H1 (cell line): Measurements from ENCODE around the gene PNLDC1.

Source experiments
- BCL11A ChIP-seq, 2 experiments: IDR thresholded peaks; one replicate each; pipeline ENCODE4 v1.6.1; 2011; ENCODE audit warnings: low read depth in 2 of 2, low read length in 2 of 2, mild to moderate bottlenecking in 2 of 2
- CEBPB ChIP-seq: IDR thresholded peaks from 2 replicates; pipeline ENCODE4 v1.6.1; 2012; ENCODE audit warnings: low read depth, low read length
- CREB1 ChIP-seq: IDR thresholded peaks from 2 replicates; pipeline ENCODE4 v1.6.1; 2012; ENCODE audit warnings: inconsistent platforms
- CTCF ChIP-seq, 3 experiments: IDR thresholded peaks; 1 replicate in 2 of 3; 2 replicates in 1 of 3; pipeline versions ENCODE4 v1.5.1 to v1.6.1; 2011; ENCODE audit warnings: low read length in 3 of 3, mild to moderate bottlenecking in 3 of 3, inconsistent platforms in 2 of 3, low read depth in 1 of 3, moderate library complexity in 1 of 3; ENCODE audit not compliant: insufficient read depth in 1 of 3; ENCODE audit errors: control extremely low read depth in 1 of 3
- JUND ChIP-seq: IDR thresholded peaks from 2 replicates; pipeline ENCODE4 v1.6.1; 2011; ENCODE audit warnings: mild to moderate bottlenecking, improper control_type of control experiment, low read length
- POLR2A ChIP-seq, 2 experiments: IDR thresholded peaks; 1 replicate in 1 of 2; 2 replicates in 1 of 2; pipeline ENCODE4 v1.6.1; 2011; ENCODE audit warnings: low read depth in 2 of 2, low read length in 2 of 2, mild to moderate bottlenecking in 2 of 2; ENCODE audit errors: control extremely low read depth in 1 of 2
- POLR2AphosphoS5 ChIP-seq: IDR thresholded peaks from 2 replicates; pipeline ENCODE4 v1.6.1; 2011; ENCODE audit warnings: low read depth, low read length
- SAP30 ChIP-seq: fragments of 300-600 bp; sonication (generic); IDR thresholded peaks from 2 replicates; pipeline ENCODE4 v1.7.1; 2012; ENCODE audit warnings: low read length, moderate library complexity, mild to moderate bottlenecking, inconsistent platforms; ENCODE audit not compliant: insufficient read depth, insufficient replicate concordance
- SIN3A ChIP-seq, 2 experiments: IDR thresholded peaks in 1 of 2; conservative IDR thresholded peaks in 1 of 2; 2 replicates each; pipeline ENCODE4 v1.6.1; 2011 to 2012; ENCODE audit warnings: low read length in 2 of 2, improper control_type of control experiment in 1 of 2, low read depth in 1 of 2, mild to moderate bottlenecking in 1 of 2
- TEAD4 ChIP-seq: IDR thresholded peaks from 2 replicates; pipeline ENCODE4 v1.6.1; 2012; ENCODE audit warnings: low read depth, low read length, inconsistent platforms, mixed read lengths

GRCh38 chr6:159826968-159827647, 27.0 kb downstream of the PNLDC1 start:
- TF ChIP-seq TEAD4, result no peak
- no peak for TF ChIP-seq SIN3A (conservative IDR thresholded peaks at IDR 0.05 in 1 of 2, IDR thresholded peaks at IDR 0.05 in 1 of 2; ENCODE audit: low read depth in 1 of 2, low read length in 2 of 2)
- no peak for TF ChIP-seq POLR2A (IDR thresholded peaks at IDR 0.05; ENCODE audit: control extremely low read depth in 1 of 2, low read depth in 2 of 2, low read length in 2 of 2)
- no peak for TF ChIP-seq CTCF (IDR thresholded peaks at IDR 0.05; ENCODE audit: control extremely low read depth in 1 of 3, insufficient read depth in 1 of 3, low read depth in 1 of 3, low read length in 3 of 3)
- TF ChIP-seq CREB1, result no peak
- TF ChIP-seq JUND, result no peak
- TF ChIP-seq CEBPB, result no peak
- no peak for TF ChIP-seq SAP30
- TF ChIP-seq BCL11A (IDR thresholded peaks at IDR 0.05; ENCODE audit: low read depth in 2 of 2, low read length in 2 of 2), result no peak
- TF ChIP-seq POLR2AphosphoS5, result no peak
